Stimulated activated CD4-positive, alpha-beta T cell treated with anti-CD3 and anti-CD28 coated beads, Interleukin-2, amount 100 ng/mL, for 4 hours (primary cell): ENCODE data around the gene HAPLN1.
"Not testable (repeated sequence)": the region's sequence is repeated elsewhere in the genome, so short reads cannot be mapped to it uniquely, and the experiment has no call there.

Experiments
- DNase-seq: peaks from one replicate; pipeline ENCODE4 v3.0.0-alpha.2; 2020; ENCODE audit warnings: low read depth

Gene HAPLN1

DNA sequence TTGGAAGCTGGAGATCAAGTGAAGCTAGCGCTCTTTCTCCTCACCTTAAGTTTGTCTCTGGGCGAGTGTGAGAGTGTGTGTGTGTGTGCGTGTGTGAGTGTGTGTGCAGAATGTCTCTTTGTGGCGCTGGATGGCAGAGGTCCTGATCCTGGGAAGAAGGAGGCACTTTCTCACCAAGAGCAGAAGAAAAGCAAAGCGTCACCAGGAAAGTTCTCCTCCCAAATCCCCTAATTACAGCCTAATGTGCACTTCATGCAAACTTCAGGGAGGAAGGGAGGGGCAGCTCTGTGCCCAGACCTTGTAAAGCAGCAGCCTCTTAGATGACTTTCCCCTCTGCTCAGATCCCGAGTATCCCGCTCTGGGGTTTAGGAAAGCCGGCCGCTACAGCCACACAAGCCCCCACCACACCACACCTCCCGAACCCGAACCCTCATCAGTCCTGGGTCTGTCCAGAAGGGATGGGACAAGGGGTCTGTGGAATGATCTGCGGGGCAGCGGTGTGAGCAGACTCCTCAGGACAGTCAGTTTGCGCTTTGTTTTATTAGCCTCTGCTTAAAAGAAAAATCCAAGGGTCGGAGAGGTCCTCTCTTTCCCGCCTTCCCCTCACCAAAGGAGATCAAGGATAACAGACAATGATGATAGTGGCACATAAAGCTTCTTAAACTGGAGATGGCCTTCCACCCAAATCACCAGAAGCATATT is at the start of gene HAPLN1:
Gene HAPLN1, minus strand, starts transcription at position 20 of the 702 bp plus-strand sequence. CDS start 47,332 bp downstream, outside the sequence.
- DNase-seq: no peak

DNA sequence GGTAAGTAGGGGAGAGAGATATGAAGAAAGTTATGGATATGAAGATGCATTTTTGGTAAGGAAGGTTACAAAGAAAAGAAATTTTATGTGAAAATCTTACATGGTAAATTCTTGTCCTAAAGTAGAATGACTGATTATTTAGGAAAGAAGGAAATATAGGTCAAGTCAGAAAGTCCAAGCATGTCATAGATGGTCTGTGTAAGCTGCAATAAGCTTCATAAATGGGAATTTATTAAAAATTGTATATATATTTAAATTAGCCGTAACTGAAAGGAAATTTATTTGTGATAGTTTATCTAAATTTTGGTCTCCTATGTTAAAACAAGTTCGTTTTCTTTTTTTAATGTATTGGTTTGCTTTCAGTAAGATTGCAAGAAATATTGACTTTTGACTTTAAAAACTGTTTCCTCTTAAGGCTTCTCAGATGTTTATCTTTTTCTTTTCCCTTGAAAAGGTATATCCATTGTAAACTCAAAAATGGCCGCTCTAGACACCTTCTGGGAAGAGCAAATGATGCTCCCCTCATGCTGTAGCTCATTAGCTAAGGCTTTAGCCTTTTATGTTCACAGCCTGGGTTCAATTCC is 46.8 kb upstream of the HAPLN1 start:
- DNase-seq: no peak

DNA sequence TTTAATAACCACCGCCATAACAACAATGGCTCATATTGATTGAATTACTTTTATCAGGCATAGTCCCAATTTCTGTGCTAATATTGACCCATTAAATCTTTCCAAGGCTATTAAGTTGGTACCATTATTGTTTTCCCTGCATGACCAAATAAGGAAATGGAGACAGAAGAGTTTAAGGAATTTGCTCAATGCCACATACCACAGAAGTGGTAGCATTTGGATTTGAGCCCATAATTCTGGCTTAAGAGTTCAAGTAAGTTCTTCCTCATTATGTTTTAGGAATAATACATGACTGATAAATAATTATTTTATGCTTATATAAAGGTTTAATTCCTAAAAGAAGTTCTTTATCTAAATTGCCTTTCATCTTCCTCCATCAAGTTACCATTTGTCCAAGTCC is 43.4 kb upstream of the HAPLN1 start:
- DNase-seq: no peak

DNA sequence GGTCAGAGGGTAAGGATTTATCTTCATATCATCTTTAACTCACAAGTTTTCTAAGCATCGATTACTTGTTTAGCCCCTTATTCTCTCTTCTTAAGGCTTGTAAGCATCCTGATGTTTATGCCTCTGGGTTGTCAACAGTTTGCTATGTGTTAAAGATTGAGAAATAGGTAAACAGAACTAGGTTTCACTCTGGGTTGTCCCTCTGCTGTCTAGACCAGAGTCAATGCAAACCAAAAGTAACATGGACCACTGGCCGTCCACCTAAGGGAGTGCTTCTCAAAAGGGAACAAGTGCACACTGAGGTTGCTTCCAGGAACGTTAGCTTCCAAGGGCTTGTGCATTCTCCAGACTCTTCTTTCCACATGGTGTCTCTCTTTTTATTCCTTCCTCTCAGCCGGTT is 39.9 kb upstream of the HAPLN1 start:
- no peak for DNase-seq

DNA sequence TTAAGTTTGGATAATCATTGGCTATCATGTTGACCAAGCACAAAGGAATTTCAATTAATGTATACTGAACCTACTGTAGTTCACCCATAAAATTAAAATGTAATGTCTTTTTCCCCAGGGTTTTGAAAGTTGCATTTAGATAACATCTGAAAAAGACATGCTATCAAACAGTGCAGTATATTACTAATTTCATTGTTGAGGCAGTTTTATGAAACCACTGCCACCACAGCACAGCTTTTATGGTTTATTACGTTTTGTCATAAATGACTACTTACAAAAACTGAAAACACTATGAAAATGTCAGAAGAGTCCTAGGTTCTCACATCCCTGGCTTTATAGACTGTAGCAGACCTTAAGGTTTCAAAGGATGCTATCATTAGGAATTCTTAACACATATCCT is 32.0 kb upstream of the HAPLN1 start:
- no peak for DNase-seq

DNA sequence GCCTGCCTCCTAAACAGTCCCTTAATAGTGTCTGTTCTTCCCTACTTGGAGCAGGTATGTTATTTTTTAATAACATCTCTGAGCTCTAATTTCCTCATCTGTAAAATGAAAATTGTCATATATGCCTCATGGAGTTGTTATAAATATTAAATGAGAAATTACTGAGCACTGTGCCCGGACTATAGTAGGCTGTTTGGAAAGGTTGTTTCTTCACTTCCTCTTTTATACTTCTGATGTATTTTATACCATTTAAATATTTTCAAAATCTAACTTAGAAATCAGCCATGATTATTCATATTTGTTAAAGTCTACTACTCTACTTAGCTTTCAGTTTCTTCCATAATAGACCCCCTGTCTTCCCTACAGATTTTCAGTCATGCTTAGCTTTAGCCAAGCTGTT is 30.5 kb upstream of the HAPLN1 start:
- no peak for DNase-seq

DNA sequence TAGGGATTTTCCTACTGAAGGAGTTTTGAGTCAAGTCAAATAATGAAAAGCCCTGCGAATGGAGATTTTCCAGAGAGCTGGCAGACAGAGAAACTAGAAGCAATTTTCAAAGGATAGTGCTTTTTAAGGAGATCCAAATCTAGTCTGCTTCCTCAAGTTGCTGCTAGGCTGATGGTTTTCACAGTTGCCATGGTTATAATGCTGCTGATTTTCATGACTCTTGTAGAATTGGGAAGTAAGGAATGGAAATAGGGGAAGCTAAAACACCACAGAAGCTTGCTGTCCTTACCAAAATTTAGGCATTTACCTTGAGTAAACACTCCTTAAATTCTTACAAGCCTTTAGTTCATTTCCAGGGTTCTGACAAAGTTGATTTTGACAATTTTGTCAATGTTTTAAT is 30.1 kb upstream of the HAPLN1 start:
- no peak for DNase-seq

DNA sequence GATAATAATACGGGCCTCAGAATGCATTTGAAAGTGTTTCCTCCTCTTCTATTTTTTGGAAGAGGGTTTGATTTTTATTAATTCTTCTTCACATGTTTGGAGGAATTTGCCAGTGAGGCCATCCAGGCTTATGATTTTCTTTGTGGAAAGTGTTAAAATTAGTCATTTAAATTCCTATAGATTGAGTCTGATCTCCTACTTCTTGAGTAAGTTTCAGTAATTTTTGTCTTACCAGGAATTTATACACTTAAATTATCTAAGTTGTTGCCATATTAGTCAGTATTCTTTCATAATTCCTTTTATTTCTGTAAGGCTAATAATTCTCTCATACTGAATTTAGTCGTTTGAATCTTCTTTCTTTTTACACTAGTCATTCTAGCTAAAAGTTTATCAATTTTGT is 25.2 kb upstream of the HAPLN1 start:
- DNase-seq: no peak

DNA sequence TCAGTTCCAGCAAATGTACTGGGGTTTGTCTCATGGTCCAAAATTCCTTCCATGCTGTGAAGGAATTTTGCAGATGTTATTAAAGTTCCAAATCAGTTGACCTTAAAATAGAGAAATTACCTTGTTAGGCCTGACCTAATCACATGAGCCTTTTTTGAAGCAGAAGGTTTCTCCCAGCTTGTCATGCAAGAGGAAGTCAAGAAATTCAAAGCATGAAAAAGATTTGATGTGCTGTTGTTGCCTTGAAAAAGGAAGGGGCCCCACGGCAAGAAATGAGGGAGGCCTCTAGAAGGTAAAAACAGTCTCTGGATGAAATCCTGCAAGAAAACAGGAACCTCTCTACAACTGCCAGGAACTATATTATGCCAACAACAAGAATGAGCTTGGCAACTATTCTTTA is 24.2 kb upstream of the HAPLN1 start:
- no peak for DNase-seq

DNA sequence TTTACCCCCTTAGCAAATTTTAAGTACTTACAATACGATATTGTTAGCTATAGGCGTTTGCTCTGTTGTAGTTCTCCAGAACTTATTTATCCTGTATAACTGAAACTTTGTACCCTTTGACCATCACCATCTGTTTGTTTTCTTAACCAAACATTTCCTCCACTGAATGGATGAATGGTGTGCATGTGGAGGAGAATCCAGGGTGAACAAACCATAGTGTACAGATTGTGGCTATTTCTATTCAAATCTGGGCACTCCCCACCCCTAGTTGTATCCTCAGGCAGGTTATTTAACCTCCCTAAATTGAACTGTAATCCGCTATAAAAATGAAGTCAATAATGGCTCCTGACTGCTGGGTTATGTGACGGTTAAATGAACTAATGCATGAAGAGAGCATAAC is 21.4 kb upstream of the HAPLN1 start:
- DNase-seq: no peak

DNA sequence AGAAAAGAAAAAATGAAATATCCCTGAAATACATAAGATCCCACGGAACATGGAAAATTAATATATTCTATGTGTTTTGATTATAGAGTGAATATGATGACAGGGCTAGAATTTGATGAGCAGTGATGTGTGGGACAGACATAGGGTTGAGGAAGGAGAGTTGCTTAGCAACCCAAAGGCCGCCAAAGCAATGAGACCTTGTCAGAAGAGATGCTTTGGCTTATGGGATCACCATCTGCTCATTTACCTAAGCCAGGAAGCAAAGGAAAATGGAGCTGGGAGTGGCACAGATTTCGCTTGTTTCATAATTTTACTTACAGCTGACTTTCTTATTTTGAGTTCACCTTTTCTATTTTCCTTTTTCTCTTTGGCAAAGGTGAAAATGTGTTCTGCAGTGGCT is 20.9 kb upstream of the HAPLN1 start:
- DNase-seq: no peak

DNA sequence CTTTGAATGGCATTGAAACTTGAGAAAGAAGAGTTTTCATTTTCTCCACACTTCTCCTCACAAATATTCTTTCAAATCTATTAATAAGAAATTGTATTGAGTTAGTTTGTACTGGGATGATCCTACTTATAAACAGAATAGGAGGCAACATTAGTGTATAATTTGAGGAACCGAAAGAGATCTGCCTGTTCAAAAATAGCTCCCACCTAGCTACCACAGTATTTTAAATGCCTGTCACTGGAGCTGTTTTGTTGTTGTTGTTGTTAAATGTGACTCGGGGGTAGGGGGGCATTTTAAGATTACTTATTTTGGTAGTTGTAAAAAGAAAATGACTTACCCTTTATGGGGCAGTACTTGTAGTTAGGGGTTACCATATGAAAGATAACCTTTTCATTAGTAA is 20.1 kb upstream of the HAPLN1 start:
- no peak for DNase-seq

DNA sequence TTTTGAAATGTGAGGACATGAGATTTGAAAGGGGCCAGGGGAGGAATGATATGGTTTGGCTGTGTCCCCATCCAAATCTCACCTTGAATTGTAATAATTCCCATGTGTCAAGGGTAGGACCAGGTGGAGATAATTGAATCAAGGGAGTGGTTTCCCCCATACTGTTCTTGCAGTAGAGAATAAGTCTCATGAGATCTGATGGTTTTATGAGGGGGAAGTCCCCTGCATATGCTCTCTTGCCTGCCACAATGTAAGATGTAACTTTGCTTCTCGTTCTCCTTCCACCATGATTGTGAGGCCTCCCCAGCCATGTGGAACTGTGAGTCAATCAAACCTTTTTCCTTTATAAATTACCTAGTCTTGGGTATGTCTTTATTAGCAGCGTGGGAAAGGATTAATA is 15.5 kb upstream of the HAPLN1 start:
- DNase-seq: not testable (repeated sequence)

DNA sequence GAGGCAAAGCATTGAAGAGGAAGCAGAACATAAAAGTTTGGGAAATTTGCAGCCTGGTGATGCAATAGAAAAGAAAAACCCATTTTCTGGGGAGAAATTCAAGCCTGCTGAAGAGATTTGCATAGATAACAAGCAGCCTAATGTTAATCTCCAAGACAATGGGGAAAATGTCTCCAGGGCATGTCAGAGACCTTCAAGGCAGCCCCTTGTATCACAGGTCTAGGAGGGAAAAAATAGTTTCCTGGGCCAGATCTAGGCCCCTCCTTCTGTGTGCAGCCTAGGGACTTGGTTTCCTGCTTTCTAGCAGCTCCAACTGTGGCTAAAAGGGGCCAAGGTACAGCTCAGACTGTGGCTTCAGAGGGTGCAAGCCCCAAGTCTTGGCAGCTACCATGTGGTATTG is 14.4 kb upstream of the HAPLN1 start:
- DNase-seq: not testable (repeated sequence)

DNA sequence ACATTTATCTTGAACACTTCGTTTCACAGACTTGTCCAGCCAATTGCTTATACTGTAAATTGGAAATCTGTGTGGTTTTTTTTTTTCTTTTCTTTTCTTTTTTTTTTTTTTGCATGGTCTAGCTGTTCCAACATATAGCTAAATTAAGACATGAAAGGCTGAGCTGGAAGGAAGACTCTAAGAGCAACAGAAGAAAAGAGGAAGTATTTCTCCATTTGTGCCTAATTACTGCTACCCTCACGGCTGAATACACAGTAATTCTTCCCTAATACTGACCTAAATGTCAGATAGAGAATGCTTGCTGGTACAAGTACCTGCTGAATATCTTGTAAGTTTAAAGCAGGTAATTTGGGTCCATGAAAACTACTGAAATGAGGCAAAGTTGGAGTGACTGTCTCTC is 11.0 kb upstream of the HAPLN1 start:
- DNase-seq: no peak

DNA sequence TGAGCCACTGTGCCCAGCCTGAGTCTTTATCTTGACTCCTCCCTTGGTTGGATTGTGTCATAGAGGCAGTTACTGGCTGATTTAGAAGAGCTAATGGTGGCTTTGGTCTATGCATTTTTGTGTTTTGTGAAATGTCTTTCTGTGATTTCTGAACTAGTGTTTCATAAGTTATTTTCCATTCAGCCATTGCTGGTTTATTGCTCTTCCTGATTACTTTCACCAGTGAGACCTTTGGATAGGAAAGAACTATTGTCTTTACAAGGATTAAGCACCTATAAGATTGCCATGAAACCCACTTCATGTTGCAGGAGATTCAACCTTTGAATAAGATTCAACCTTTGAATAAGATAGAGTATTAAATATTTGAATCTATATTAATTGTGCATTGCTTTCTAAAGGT is 8.7 kb upstream of the HAPLN1 start:
- no peak for DNase-seq

DNA sequence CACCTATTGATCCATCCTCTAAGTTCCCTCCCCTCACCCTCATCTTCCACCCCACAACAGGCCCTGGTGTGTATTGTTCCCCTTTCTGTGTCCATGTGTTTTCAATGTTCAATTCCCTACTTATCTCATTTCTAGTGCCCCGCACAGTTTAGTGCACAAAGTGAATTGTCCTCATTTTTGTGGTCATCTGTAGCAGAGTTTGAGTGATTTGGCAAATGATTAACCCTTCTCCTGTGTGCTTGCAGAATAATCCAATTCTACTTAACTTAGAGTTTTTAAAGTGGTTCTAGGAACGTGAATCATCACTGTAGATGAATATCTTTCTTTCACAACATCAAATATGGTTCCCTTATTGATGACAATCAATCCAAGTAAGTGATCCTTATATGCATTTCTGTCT is 6.3 kb upstream of the HAPLN1 start:
- no peak for DNase-seq

DNA sequence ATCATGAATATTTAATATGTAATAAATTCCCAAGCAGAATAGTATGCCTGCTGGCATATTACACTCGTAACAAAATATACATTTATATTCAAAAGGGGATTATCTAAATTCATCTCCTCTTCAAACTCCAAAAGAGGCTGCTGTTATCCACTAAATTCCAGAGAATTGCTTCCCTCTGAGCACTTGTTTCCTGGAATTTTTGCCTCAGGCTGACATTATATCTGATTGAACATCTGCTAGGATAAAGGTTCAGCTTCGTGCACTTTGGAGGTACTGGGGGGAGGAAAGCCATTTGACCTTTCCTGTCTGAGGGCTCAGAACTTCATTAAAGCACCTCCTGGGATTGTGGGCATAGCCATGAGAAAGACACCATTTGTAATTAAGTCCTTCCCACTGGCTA is 4.3 kb upstream of the HAPLN1 start:
- DNase-seq: no peak

DNA sequence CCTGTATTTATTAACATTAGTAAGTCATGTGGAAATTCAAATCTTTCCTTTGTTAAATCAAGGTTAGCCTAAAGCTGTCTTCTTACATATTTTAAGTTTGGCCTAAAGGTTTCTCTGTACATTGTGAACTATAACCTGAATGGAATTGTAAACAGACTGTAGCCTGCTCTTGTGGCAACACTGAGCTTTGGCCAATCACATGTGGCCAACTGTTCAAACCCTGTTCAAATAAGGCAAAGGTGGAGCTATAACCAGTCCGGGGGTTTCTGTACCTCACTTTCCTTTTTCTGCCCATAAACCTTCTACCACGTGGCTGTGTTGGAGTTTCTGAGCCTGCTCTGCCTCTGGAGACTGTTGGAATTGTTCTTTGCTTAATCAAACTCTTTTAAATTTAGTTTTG is 3.3 kb upstream of the HAPLN1 start:
- DNase-seq: no peak

DNA sequence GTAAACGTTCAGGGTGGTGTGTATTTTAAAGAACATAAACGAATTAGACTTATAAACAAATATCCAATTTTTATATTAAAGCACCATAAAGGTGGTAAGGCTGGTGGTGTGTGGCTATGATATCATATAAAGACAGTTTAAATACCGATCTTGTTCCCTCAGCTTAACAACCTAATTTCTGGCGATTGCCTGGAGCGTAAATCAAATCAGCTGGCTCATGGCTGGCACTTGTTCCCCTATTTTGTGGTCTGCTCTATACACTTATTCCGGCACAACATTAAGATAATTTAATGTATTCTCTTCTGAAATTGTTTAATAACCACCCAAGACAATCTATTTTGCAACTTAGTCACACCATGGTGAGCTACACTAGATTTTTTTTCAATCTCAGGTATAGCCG is 2.4 kb upstream of the HAPLN1 start:
- no peak for DNase-seq

DNA sequence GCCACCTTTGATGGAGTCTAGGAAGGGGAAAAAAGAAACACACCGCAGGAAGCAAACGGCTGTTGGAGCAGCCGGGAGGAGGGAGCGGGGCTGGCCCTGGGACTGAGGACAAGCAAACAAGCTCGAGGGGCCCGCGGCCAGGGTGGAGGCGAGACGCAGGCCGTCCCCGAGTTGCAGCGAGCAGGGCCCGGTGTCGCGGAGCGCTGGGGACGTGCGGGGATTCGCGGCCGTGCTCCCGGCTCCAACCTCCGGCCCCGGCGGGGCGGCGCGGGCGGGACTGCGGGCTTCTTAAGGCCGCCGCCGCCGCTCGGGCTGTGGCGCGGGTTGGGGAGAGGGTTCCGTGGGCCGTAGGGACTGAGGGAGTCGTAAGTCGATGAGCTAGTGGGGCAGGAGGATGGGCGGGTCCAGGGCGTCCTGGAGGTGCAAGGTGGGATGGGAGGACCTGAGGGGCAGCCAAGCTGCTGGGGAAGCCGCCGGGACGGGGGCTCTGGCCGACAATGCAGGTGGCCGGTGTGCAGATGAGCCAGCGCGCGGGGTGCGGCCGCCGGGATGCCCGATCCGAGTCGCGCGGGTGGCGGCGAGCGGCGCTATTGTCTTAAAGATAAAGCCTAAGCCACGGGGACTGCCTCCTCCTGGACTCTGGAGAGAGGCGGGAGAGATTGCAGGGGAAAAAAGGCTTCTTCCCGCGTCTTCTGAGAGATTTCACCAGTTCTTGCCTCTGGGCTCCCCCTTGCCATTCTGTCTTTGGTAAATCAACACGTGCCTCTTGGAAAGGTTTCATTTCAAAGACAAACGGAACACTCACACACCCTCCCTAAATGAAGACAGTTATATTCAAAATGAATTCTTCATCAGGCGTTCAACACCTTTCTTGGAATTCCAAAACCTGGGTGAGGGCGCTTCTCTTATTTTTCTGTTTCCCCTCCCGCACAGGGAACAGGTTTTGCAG is 1.6 kb upstream of the HAPLN1 start:
- DNase-seq: no peak

DNA sequence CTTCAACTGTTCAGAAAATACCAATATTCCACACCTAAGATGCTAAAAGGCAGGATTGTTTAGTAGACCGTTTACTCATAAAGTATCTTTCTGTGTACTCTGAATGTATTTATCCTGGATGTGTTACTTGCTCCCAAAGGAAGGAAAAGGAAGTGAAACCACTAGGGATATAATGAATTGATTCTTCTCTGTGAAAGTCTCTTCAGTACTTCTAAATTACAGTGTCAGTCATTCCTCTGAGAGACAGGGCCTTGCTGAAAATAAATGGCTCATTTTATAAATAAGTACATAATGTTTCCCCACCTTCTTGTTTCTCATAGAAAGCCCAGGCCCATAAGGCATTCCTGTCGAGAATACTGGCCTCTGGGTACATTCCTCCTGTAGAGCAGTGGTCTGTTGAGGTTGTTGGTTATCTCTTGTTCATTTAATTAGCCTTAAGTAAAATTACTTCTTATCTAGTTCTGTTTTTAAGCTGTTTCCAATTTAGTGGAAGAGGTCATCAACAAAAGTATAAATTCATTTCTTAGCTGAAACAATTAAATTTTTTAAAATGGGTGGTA is 1.6 kb downstream of the HAPLN1 start:
- no peak for DNase-seq
